HepG2 (cell line): Measurements from ENCODE around the gene TRPV5. TPM values are rescaled to one million over a fixed set of nuclear protein-coding genes. Genes with fewer than 3 reads are reported as not detected.

Experiments used
- ATAC-seq: fragments of 200-7000 bp; cut with Tn5 transposase; 3 replicates; pipeline ENCODE4 v1.9.1; 2020; ENCODE audit warnings: mild to moderate bottlenecking, moderate library complexity
- BruUV-seq: library from RNA; stranded (reverse); fragments of 400-500 nt; replicated peaks from 2 replicates; lab custom pipeline; 2021; lab: Mats Ljungman, UMichigan
- CTCF ChIA-PET: fragments of 300-600 bp; formaldehyde crosslinking; extraction: SDS; loops from one replicate; lab custom pipeline; 2021; ENCODE audit warnings: low total read pairs, inconsistent platforms, low intra/inter-chr PET ratio; lab: Yijun Ruan, JAX
- POLR2A ChIA-PET: fragments of 350-600 bp; sonication (Branson Sonifier 250); formaldehyde crosslinking; loops from one replicate; lab custom pipeline; 2020; ENCODE audit warnings: antibody characterized with exemption, inconsistent platforms; lab: Yijun Ruan, JAX
- DNase-seq: peaks from one replicate; pipeline ENCODE4 v3.0.0-alpha.2; 2015; ENCODE audit warnings: low spot score
- FAIRE-seq: peaks from 3 replicates; lab custom pipeline; 2011; peaks lifted over from hg19 to GRCh38; lab: Jason Lieb, UNC
- H2AFZ ChIP-seq: one replicate; pipeline ENCODE4 v1.6.1; 2011; ENCODE audit warnings: low read length, inconsistent platforms
- H3K27ac ChIP-seq: fragments of 300-600 bp; 3 replicates; pipeline ENCODE4 v1.8.0; 2011; ENCODE audit warnings: mixed run types, mild to moderate bottlenecking, mixed read lengths, low read length, inconsistent platforms; ENCODE audit not compliant: insufficient read depth; ENCODE audit errors: extremely low read length
- H3K27me3 ChIP-seq, 2 experiments: fragments of 200-600 bp in 1 of 2; 2 replicates in 1 of 2; 3 replicates in 1 of 2; pipeline versions ENCODE4 v1.6.0 to v1.8.0; 2011; ENCODE audit warnings: low read length in 2 of 2, mild to moderate bottlenecking in 2 of 2, moderate library complexity in 2 of 2, inconsistent platforms in 1 of 2; ENCODE audit not compliant: insufficient read depth in 2 of 2, control insufficient read depth in 1 of 2
- H3K36me3 ChIP-seq, 2 experiments: fragments of 200-600 bp in 1 of 2; replicated peaks in 1 of 2; 2 replicates in 1 of 2; 3 replicates in 1 of 2; pipeline versions ENCODE4 v1.5.1 to v1.8.0; 2011; ENCODE audit warnings: low read length in 2 of 2, inconsistent platforms in 1 of 2; ENCODE audit not compliant: insufficient read depth in 2 of 2, control insufficient read depth in 1 of 2
- H3K4me1 ChIP-seq: 2 replicates; pipeline ENCODE4 v1.5.1; 2012; ENCODE audit warnings: low read length, inconsistent platforms; ENCODE audit not compliant: insufficient read depth
- H3K4me2 ChIP-seq: 2 replicates; pipeline ENCODE4 v1.6.0; 2011; ENCODE audit warnings: low read depth, low read length, inconsistent platforms
- H3K4me3 ChIP-seq, 3 experiments: fragments of 200-600 bp in 1 of 3; sonication (generic), shearing (Covaris generic) in 1 of 3; replicated peaks in 1 of 3; 2 replicates each; pipeline ENCODE4 v1.5.1; 2011 to 2016; ENCODE audit warnings: low read length in 3 of 3, inconsistent platforms in 2 of 3, low read depth in 2 of 3, mild to moderate bottlenecking in 2 of 3, control low read depth in 1 of 3, mixed read lengths in 1 of 3; ENCODE audit not compliant: insufficient read depth in 1 of 3
- H3K79me2 ChIP-seq: one replicate; pipeline ENCODE4 v1.6.1; 2011; ENCODE audit warnings: low read length, inconsistent platforms; ENCODE audit not compliant: insufficient read depth
- H3K9ac ChIP-seq: 2 replicates; pipeline ENCODE4 v1.6.0; 2011; ENCODE audit warnings: mild to moderate bottlenecking, low read depth, low read length, inconsistent platforms; ENCODE audit not compliant: insufficient read depth
- H3K9me3 ChIP-seq: 2 replicates; pipeline ENCODE4 v1.5.1; 2012; ENCODE audit warnings: mild to moderate bottlenecking, low read length
- H4K20me1 ChIP-seq: 2 replicates; pipeline ENCODE4 v1.6.0; 2011; ENCODE audit warnings: inconsistent platforms, mild to moderate bottlenecking, low read length, moderate library complexity; ENCODE audit not compliant: insufficient read depth
- GRHL1 ChIP-seq: sonication (generic); formaldehyde crosslinking; conservative IDR thresholded peaks from 2 replicates; pipeline ENCODE4 v1.8.0; 2022; ENCODE audit warnings: missing genetic modification reagents
- KMT2A ChIP-seq: sonication (generic); formaldehyde crosslinking; IDR thresholded peaks from 2 replicates; pipeline ENCODE4 v1.4.0; 2020; ENCODE audit warnings: missing genetic modification reagents
- MTF2 ChIP-seq: sonication (generic); formaldehyde crosslinking; IDR thresholded peaks from 2 replicates; pipeline ENCODE4 v1.5.0; 2020; ENCODE audit warnings: missing genetic modification reagents, borderline replicate concordance
- MYC ChIP-seq: sonication (generic); formaldehyde crosslinking; IDR thresholded peaks from 2 replicates; pipeline ENCODE4 v1.9.0; 2021; ENCODE audit warnings: missing genetic modification reagents, borderline replicate concordance
- SRF ChIP-seq: IDR thresholded peaks from 2 replicates; pipeline ENCODE4 v1.6.1; 2011; ENCODE audit warnings: mild to moderate bottlenecking, low read depth, low read length, moderate library complexity
- ZMAT3 ChIP-seq: sonication (generic); formaldehyde crosslinking; conservative IDR thresholded peaks from 2 replicates; pipeline ENCODE4 v1.7.0; 2021; ENCODE audit warnings: missing genetic modification reagents
- ZNF282 ChIP-seq: fragments of 450-650 bp; IDR thresholded peaks from 2 replicates; pipeline ENCODE4 v1.6.1; 2018; ENCODE audit not compliant: partially characterized antibody
- ZNF441 ChIP-seq: sonication (generic); formaldehyde crosslinking; IDR thresholded peaks from 2 replicates; pipeline ENCODE4 v1.7.0; 2021; ENCODE audit warnings: missing genetic modification reagents, borderline replicate concordance
- ZNF687 ChIP-seq: sonication (generic); formaldehyde crosslinking; IDR thresholded peaks from 2 replicates; pipeline ENCODE4 v1.5.1; 2020; ENCODE audit warnings: mild to moderate bottlenecking, missing genetic modification reagents, moderate library complexity
- WGBS: methylation state at CpG from one replicate; pipeline ENCODE4 v1.1.6; 2017; ENCODE audit warnings: low lambda C conversion rate; 5-methylcytosine and 5-hydroxymethylcytosine counted together
- in situ Hi-C: cut with HindIII; loops from 2 replicates; pipeline ENCODE4 v1.10.0; 2017; ENCODE audit warnings: low pct_unique_long_range_greater_than_20kb; ENCODE audit not compliant: extremely low pct_ligation_motif_present
- intact Hi-C: fragments of 100-400 bp; cut with micrococcal nuclease; formaldehyde crosslinking; loops from one replicate; pipeline ENCODE4 v1.10.0; 2022; ENCODE audit not compliant: unreplicated experiment
- polyA plus RNA-seq, 8 experiments: library from polyadenylated mRNA; depleted of rRNA in 3 of 8; stranded (reverse) in 7 of 8; unstranded in 1 of 8; fragments of >200 nt; fragmentation: Illumina TruSeq in 4 of 8; extraction: Trizol in 4 of 8; gene quantifications; 2 replicates each; pipeline versions ENCODE4 v1.2.1 to v1.2.3, GENCODE V29; 2011 to 2016; ENCODE audit warnings: low read depth in 4 of 8, missing spikeins in 1 of 8, mixed read lengths in 1 of 8; ENCODE audit not compliant: insufficient read depth in 1 of 8
- total RNA-seq, 5 experiments: library from RNA; depleted of rRNA; stranded (reverse); fragments of >200 nt; fragmentation: Illumina TruSeq; extraction: Trizol; gene quantifications; 2 replicates each; pipeline ENCODE4 v1.2.3, GENCODE V29; 2016; ENCODE audit warnings: low read depth in 1 of 5

The TRPV5 gene
- total and polyA plus RNA-seq, 2 of the 13 experiments (the other 11 are each of a cell fraction or from before 2014, with no cell fraction given): not detected

- H2AFZ ChIP-seq: no peak overlapping the region
- no peak overlapping the region for H3K27ac ChIP-seq
- BruUV-seq: no TSS peak
- H3K36me3 ChIP-seq: no peaks in the 10 kb centered on the region
- ATAC-seq (no peak), DNase-seq (no peak), FAIRE-seq (no peak)
- H3K27me3 ChIP-seq: peaks cover 8 to 64% of the 10 kb centered on the region in 2 experiments; a peak in 4 of 5 replicates
- H3K9me3 ChIP-seq: no peaks in the 10 kb centered on the region
- H3K79me2 ChIP-seq: no peaks in the 10 kb centered on the region
- H4K20me1 ChIP-seq: no peaks in the 10 kb centered on the region
- in situ Hi-C loops: no loop called here
- intact Hi-C loops: no loop called here
- 9% methylated on average over 7 of the region's 14 CpGs for WGBS
- H3K4me1 ChIP-seq: no peaks in the 10 kb centered on the region
- no peak overlapping the region for H3K4me3 ChIP-seq
- CTCF ChIA-PET: no interaction called here
- no peak overlapping the region for H3K9ac ChIP-seq
- POLR2A ChIA-PET: no interaction called here
- H3K4me2 ChIP-seq: no peak overlapping the region
- TF ChIP-seq ZNF282: no peak
- no peak for TF ChIP-seq KMT2A (CRISPR knock-in tag)
- no peak for TF ChIP-seq MYC (CRISPR knock-in tag)
- TF ChIP-seq SRF: no peak
Measured at GRCh38 chr7:142864980-142865747, 68.4 kb downstream of the TRPV5 start.

- H3K9me3 ChIP-seq: no peaks in the 10 kb centered on the region
- no peak overlapping the region for H3K4me3 ChIP-seq
- DNase-seq: no peak
- no peak overlapping the region for H3K27ac ChIP-seq
- no peak overlapping the region for H2AFZ ChIP-seq
- intact Hi-C loops (no loop called here), in situ Hi-C loops (no loop called here)
- peaks cover 8 to 67% of the 10 kb centered on the region in 2 experiments; a peak in 4 of 5 replicates for H3K27me3 ChIP-seq
- BruUV-seq: no TSS peak
- no peaks in the 10 kb centered on the region for H3K79me2 ChIP-seq
- POLR2A ChIA-PET: no interaction called here
- no peak overlapping the region for H3K4me2 ChIP-seq
- CTCF ChIA-PET: no interaction called here
- H3K4me1 ChIP-seq: no peaks in the 10 kb centered on the region
- no peaks in the 10 kb centered on the region for H4K20me1 ChIP-seq
- FAIRE-seq: no peak
- H3K9ac ChIP-seq: no peak overlapping the region
- WGBS: 10% methylated on average over 19 of the region's 37 CpGs
- H3K36me3 ChIP-seq: no peaks in the 10 kb centered on the region
- no peak for ATAC-seq
- TF ChIP-seq ZMAT3 (no peak), MTF2 (CRISPR knock-in tag) (no peak), GRHL1 (CRISPR knock-in tag) (no peak), ZNF687 (no peak), ZNF441 (CRISPR knock-in tag) (no peak)
Measured at GRCh38 chr7:142863891-142864685, 69.5 kb downstream of the TRPV5 start.
